Measurements from ENCODE around the gene HRC. TPM values are rescaled to one million over a fixed set of nuclear protein-coding genes. Genes with fewer than 3 reads are reported as not detected.

Gene HRC
- total RNA-seq, 2 donors from 2014 or later: 0.53 to 1.8 TPM

DNA sequence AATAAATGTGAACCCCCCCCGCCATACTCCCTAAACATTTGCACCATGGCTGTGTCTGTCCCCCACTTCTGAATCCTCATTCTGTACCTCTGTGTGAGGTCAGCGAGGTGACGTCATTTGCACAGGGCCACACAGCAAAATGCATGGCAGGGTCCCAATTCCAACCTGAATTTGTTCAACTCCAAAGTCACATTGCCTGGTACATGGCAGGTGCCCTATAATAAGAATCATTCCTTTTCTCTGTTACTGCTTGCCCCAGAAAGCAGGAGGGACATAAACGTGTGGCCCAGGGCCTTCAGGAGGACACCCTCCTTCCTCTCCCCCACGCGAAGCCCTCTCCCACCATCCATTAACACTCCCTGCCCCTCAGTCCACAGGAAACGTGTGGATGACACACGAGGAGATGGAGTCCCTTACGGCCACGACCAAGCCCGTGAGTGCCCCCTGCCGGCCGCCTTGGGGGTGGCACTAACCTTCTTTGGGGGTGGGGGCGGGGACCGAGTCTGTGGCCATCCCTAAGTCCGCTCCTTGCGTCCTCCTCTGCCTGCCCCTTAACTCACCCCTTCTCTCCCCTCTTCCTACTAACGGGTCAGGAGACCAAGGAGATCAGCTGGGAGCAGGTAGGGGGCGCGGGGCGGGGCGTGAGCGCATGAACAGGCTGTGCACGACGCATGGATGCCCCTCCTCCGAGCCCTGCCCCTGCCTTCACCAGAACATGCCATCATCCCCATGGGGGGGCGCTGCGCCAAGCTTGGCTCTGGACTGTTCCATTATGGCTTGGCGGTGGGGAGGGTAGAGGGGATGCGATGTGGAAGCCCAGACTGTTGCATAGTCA lies 9.4 kb downstream of the HRC start:
- Histone ChIP-seq H3K4me3 (peak overlapping the region; percentile 23), H3K4me1 (no peaks in the 10 kb centered on the region), H3K9ac (ENCODE audit: low read depth in 2 of 2, low read length in 2 of 2) (peak overlapping the region in 1 of 2 donors; percentile 51), H3K27me3 (no peaks in the 10 kb centered on the region), H3K27ac (no peak overlapping the region), H3K36me3 (no peaks in the 10 kb centered on the region), H3K9me3 (no peaks in the 10 kb centered on the region)
- TF ChIP-seq CTCF (IDR thresholded peaks at IDR 0.05): peak; percentile 89
- peak; percentile 89 for DNase-seq
- intact Hi-C loops (cut with DNase I): loop anchor here (5.0 kb wide), 2 partner anchors 48 to 57 kb away; no protein-coding TSS in a partner anchor

- no peaks in the 10 kb centered on the region for H3K4me1 ChIP-seq
- peak; percentile 92 for DNase-seq
- no peaks in the 10 kb centered on the region for H3K36me3 ChIP-seq
- no peak for TF ChIP-seq CTCF (IDR thresholded peaks at IDR 0.05)
- H3K4me3 ChIP-seq: peak overlapping the region; percentile 28
- H3K27me3 ChIP-seq: no peaks in the 10 kb centered on the region
- intact Hi-C loops (cut with DNase I): no loop called here
- H3K9ac ChIP-seq (ENCODE audit: low read depth in 2 of 2, low read length in 2 of 2): peak overlapping the region; percentile 34 to 60
- H3K27ac ChIP-seq: no peak overlapping the region
- no peaks in the 10 kb centered on the region for H3K9me3 ChIP-seq
These were observed 12.3 kb downstream of the HRC start for GRCh38 chr19:49142866-49143335.

- no peak overlapping the region for H3K9ac ChIP-seq (ENCODE audit: low read depth in 2 of 2, low read length in 2 of 2)
- no peaks in the 10 kb centered on the region for H3K36me3 ChIP-seq
- no peaks in the 10 kb centered on the region for H3K9me3 ChIP-seq
- no peaks in the 10 kb centered on the region for H3K4me1 ChIP-seq
- no peaks in the 10 kb centered on the region for H3K27me3 ChIP-seq
- DNase-seq: no peak
- H3K4me3 ChIP-seq: no peak overlapping the region
- no peak for TF ChIP-seq CTCF (IDR thresholded peaks at IDR 0.05)
- H3K27ac ChIP-seq: no peak overlapping the region
- intact Hi-C loops (cut with DNase I): no loop called here
These were observed 13.8 kb downstream of the HRC start for GRCh38 chr19:49141352-49141751.

DNA sequence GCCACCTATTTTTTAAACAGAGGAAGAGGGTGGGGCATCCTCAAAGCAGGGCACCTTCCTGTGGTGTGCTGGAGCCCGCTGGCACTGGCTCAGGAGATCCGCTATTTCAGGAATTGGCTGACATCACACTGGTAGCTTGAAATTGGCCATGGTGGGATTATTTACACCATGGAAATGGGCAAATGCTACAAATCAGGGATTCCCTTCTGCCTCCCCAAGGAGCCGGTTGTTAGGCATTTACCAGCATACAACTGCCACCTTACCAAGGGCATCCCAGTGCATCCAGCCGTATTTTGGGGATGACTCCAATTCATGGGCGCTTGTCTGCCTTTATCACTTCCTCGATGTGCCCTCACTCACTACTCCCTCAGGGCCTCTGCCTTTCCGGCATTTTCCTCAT lies 14.2 kb downstream of the HRC start:
- Histone ChIP-seq H3K36me3 (no peaks in the 10 kb centered on the region), H3K27me3 (no peaks in the 10 kb centered on the region), H3K9ac (ENCODE audit: low read depth in 2 of 2, low read length in 2 of 2) (no peak overlapping the region), H3K9me3 (no peaks in the 10 kb centered on the region), H3K27ac (no peak overlapping the region), H3K4me3 (no peak overlapping the region), H3K4me1 (no peaks in the 10 kb centered on the region)
- TF ChIP-seq CTCF (IDR thresholded peaks at IDR 0.05): no peak
- no peak for DNase-seq
- intact Hi-C loops (cut with DNase I): no loop called here

GRCh38 chr19:49136771-49137171 lies 18.4 kb downstream of the HRC start:
- H3K9ac ChIP-seq (ENCODE audit: low read depth in 2 of 2, low read length in 2 of 2): no peak overlapping the region
- TF ChIP-seq CTCF (IDR thresholded peaks at IDR 0.05): no peak
- H3K27ac ChIP-seq: peak overlapping the region; percentile 48
- no peaks in the 10 kb centered on the region for H3K9me3 ChIP-seq
- no peak overlapping the region for H3K4me3 ChIP-seq
- peak; percentile 61 for DNase-seq
- intact Hi-C loops (cut with DNase I): no loop called here
- no peaks in the 10 kb centered on the region for H3K4me1 ChIP-seq
- H3K36me3 ChIP-seq: no peaks in the 10 kb centered on the region
- no peaks in the 10 kb centered on the region for H3K27me3 ChIP-seq

Measured in colonic mucosa (tissue), 4 donors.